HG03060 (cell line): ENCODE measurements around the gene FAM50B.
"Not testable (repeated sequence)": the region's sequence is repeated elsewhere in the genome, so short reads cannot be mapped to it uniquely, and the experiment has no call there.

ENCODE experiments used
- ATAC-seq: cut with Tn5 transposase; IDR thresholded peaks from one replicate; pipeline ENCODE4 v1.9.1; 2021; ENCODE audit warnings: low read depth, moderate number of reproducible peaks; ENCODE audit not compliant: unreplicated experiment

The FAM50B gene

GRCh38 chr6:3844097-3844463 is 5.1 kb upstream of the FAM50B start:
- ATAC-seq = no peak

GRCh38 chr6:3847521-3847920 is 1.7 kb upstream of the FAM50B start:
- ATAC-seq = no peak

GRCh38 chr6:3848380-3848779 is 793 bp upstream of the FAM50B start:
- no peak for ATAC-seq

GRCh38 chr6:3849681-3850450 is 693 bp downstream of the FAM50B start:
- no peak for ATAC-seq

- peak; percentile 40 for ATAC-seq
These were observed 1.5 kb downstream of the FAM50B start for GRCh38 chr6:3850451-3851203.

- ATAC-seq = no peak
These were observed 2.7 kb downstream of the FAM50B start for GRCh38 chr6:3851839-3852238.

- no peak for ATAC-seq
These were observed 3.2 kb downstream of the FAM50B start for GRCh38 chr6:3852391-3852790.

GRCh38 chr6:3855866-3856265 is 6.7 kb downstream of the FAM50B start:
- no peak for ATAC-seq

- no peak for ATAC-seq
These were observed 7.4 kb downstream of the FAM50B start for GRCh38 chr6:3856576-3856975.

- no peak for ATAC-seq
These were observed 8.6 kb downstream of the FAM50B start for GRCh38 chr6:3857468-3858456.

- ATAC-seq = no peak
These were observed 10.8 kb downstream of the FAM50B start for GRCh38 chr6:3859878-3860552.

- no peak for ATAC-seq
These were observed 12.3 kb downstream of the FAM50B start for GRCh38 chr6:3861424-3861823.

GRCh38 chr6:3862038-3862437 is 12.9 kb downstream of the FAM50B start:
- ATAC-seq = no peak

- not testable (repeated sequence) for ATAC-seq
These were observed 14.1 kb downstream of the FAM50B start for GRCh38 chr6:3863322-3863721.

GRCh38 chr6:3865463-3865862 is 16.3 kb downstream of the FAM50B start:
- ATAC-seq = no peak

- no peak for ATAC-seq
These were observed 18.7 kb downstream of the FAM50B start for GRCh38 chr6:3867641-3868502.

GRCh38 chr6:3868544-3868943 is 19.4 kb downstream of the FAM50B start:
- ATAC-seq = no peak

GRCh38 chr6:3869284-3869631 is 20.1 kb downstream of the FAM50B start:
- no peak for ATAC-seq
